HUDEP-2 (cell line): ENCODE measurements around the gene FABP1.

Experiments used
- DNase-seq, 76 experiments: peaks; one replicate each; lab custom pipeline; 2025; ENCODE audit not compliant: unreplicated experiment in 76 of 76; lab: John Stamatoyannopoulos, UW

The FABP1 gene

GRCh38 chr2:88139203-88139702, 11.4 kb upstream of the FABP1 start:
- no peak for DNase-seq

- DNase-seq: no peak
These were observed 10.0 kb upstream of the FABP1 start for GRCh38 chr2:88137833-88138232.

- no peak for DNase-seq
These were observed 9.0 kb upstream of the FABP1 start for GRCh38 chr2:88136817-88137216.

GRCh38 chr2:88133875-88134274, 6.0 kb upstream of the FABP1 start:
- no peak for DNase-seq

- no peak for DNase-seq
These were observed 4.1 kb upstream of the FABP1 start for GRCh38 chr2:88131999-88132368.

- DNase-seq: no peak
These were observed 3.5 kb upstream of the FABP1 start for GRCh38 chr2:88131201-88131998.

GRCh38 chr2:88129313-88129959, 1.6 kb upstream of the FABP1 start:
- no peak for DNase-seq

GRCh38 chr2:88128654-88129312, 921 bp upstream of the FABP1 start:
- DNase-seq: no peak

GRCh38 chr2:88127638-88127887, 299 bp downstream of the FABP1 start:
- no peak for DNase-seq

- DNase-seq: no peak
These were observed 857 bp downstream of the FABP1 start for GRCh38 chr2:88126772-88127637.

- no peak for DNase-seq
These were observed 1.7 kb downstream of the FABP1 start for GRCh38 chr2:88125924-88126771.

GRCh38 chr2:88125344-88125923, 2.4 kb downstream of the FABP1 start:
- DNase-seq: no peak

GRCh38 chr2:88123975-88124917, 3.6 kb downstream of the FABP1 start:
- DNase-seq: no peak

- DNase-seq: no peak
These were observed 4.5 kb downstream of the FABP1 start for GRCh38 chr2:88123164-88123974.

- DNase-seq: no peak
These were observed 5.5 kb downstream of the FABP1 start for GRCh38 chr2:88122141-88122884.

GRCh38 chr2:88121678-88122077, 6.2 kb downstream of the FABP1 start:
- DNase-seq: no peak

- DNase-seq: no peak
These were observed 9.9 kb downstream of the FABP1 start for GRCh38 chr2:88117973-88118372.
